IMR-90 (cell line): ENCODE data around the gene TPM2.

Experiments
- BHLHE40 ChIP-seq: fragments of 150-350 bp; IDR thresholded peaks from 2 replicates; pipeline ENCODE4 v1.6.1; 2016; ENCODE audit warnings: mild to moderate bottlenecking, low read depth, low read length
- CEBPB ChIP-seq: IDR thresholded peaks from 2 replicates; pipeline ENCODE4 v1.6.1; 2012; ENCODE audit warnings: low read depth, low read length, improper control_type of control experiment
- CTCF ChIP-seq: conservative IDR thresholded peaks from 2 replicates; pipeline ENCODE4 v1.5.1; 2012; ENCODE audit warnings: mild to moderate bottlenecking, low read depth, low read length, improper control_type of control experiment
- ELK1 ChIP-seq: fragments of 150-350 bp; IDR thresholded peaks from 2 replicates; pipeline ENCODE4 v1.6.1; 2016; ENCODE audit warnings: low read depth, mild to moderate bottlenecking, low read length, moderate library complexity, borderline replicate concordance
- MAFK ChIP-seq: IDR thresholded peaks from 2 replicates; pipeline ENCODE4 v1.6.1; 2012; ENCODE audit warnings: low read depth, low read length, improper control_type of control experiment
- MXI1 ChIP-seq: IDR thresholded peaks from 2 replicates; pipeline ENCODE4 v1.6.1; 2012; ENCODE audit warnings: low read depth, mild to moderate bottlenecking, low read length, moderate library complexity, borderline replicate concordance
- NFE2L2 ChIP-seq: fragments of 150-350 bp; IDR thresholded peaks from 2 replicates; pipeline ENCODE4 v1.6.1; 2016; ENCODE audit warnings: low read depth, mild to moderate bottlenecking, low read length
- POLR2A ChIP-seq: IDR thresholded peaks from 2 replicates; pipeline ENCODE4 v1.6.1; 2012; ENCODE audit warnings: mild to moderate bottlenecking, low read depth, low read length
- RAD21 ChIP-seq: IDR thresholded peaks from 2 replicates; pipeline ENCODE4 v1.6.1; 2012; ENCODE audit warnings: low read length, improper control_type of control experiment
- RCOR1 ChIP-seq: IDR thresholded peaks from 2 replicates; pipeline ENCODE4 v1.6.1; 2012; ENCODE audit warnings: mild to moderate bottlenecking, low read length, improper control_type of control experiment; ENCODE audit not compliant: insufficient replicate concordance
- RFX5 ChIP-seq: IDR thresholded peaks from 2 replicates; pipeline ENCODE4 v1.8.0; 2012; ENCODE audit warnings: low read depth, mild to moderate bottlenecking, low read length, moderate library complexity
- SMC3 ChIP-seq: fragments of 150-350 bp; IDR thresholded peaks from 2 replicates; pipeline ENCODE4 v1.6.1; 2016; ENCODE audit warnings: low read depth, mild to moderate bottlenecking, antibody characterized with exemption, low read length, moderate library complexity

GRCh38 chr9:35658137-35658967, 31.4 kb downstream of the TPM2 start, which contains the start of gene CCDC107:
- TF ChIP-seq RFX5 (no peak), RAD21 (peak; percentile 46; the same call in 1 of the 2 replicates), CEBPB (no peak), CTCF (peak; percentile 55), POLR2A (peak; percentile 89), RCOR1 (no peak), NFE2L2 (no peak), MXI1 (peak; percentile 40; the same call in 1 of the 2 replicates), MAFK (no peak), SMC3 (no peak; the same call in 1 of the 2 replicates), ELK1 (no peak), BHLHE40 (no peak)
